H1 (cell line): ENCODE measurements around the gene MAGIX. TPM values are rescaled to one million over a fixed set of nuclear protein-coding genes. Genes with fewer than 3 reads are reported as not detected.

Source experiments
- CTCF ChIA-PET: fragments of 300-600 bp; sonication (Branson Sonifier 250); formaldehyde crosslinking; loops from one replicate; lab custom pipeline; 2021; ENCODE audit not compliant: partially characterized antibody; lab: Charles Lee
- POLR2A ChIA-PET: fragments of 300-600 bp; sonication (Branson Sonifier 250); formaldehyde crosslinking; loops from one replicate; lab custom pipeline; 2021; ENCODE audit warnings: inconsistent platforms; ENCODE audit not compliant: partially characterized antibody; lab: Charles Lee
- DNase-seq, 2 experiments: peaks; one replicate each; pipeline versions ENCODE4 v3.0.0 to v3.0.0-alpha.2; 2010 to 2022; ENCODE audit warnings: low spot score in 2 of 2, low read depth in 1 of 2, mixed read lengths in 1 of 2
- FAIRE-seq: peaks from 2 replicates; lab custom pipeline; 2011; peaks lifted over from hg19 to GRCh38; lab: Jason Lieb, UNC
- H2AFZ ChIP-seq: 2 replicates; pipeline ENCODE4 v1.8.1; 2012; ENCODE audit warnings: low read length, inconsistent platforms
- H2AK5ac ChIP-seq: 2 replicates; pipeline ENCODE4 v1.6.1; 2013; ENCODE audit warnings: low read depth, low read length
- H2BK120ac ChIP-seq: replicated peaks from 2 replicates; pipeline ENCODE3; 2013; ENCODE audit warnings: low read depth, low read length, inconsistent platforms
- H2BK12ac ChIP-seq: 2 replicates; pipeline ENCODE4 v1.6.1; 2013; ENCODE audit warnings: low read depth, low read length
- H2BK15ac ChIP-seq: 2 replicates; pipeline ENCODE4 v1.6.1; 2013; ENCODE audit warnings: low read length
- H2BK20ac ChIP-seq: 2 replicates; pipeline ENCODE4 v1.6.1; 2013; ENCODE audit warnings: low read length
- H2BK5ac ChIP-seq: 2 replicates; pipeline ENCODE4 v1.6.1; 2013; ENCODE audit warnings: low read depth, low read length
- H3K14ac ChIP-seq: 2 replicates; pipeline ENCODE4 v1.6.1; 2013; ENCODE audit warnings: inconsistent platforms; ENCODE audit not compliant: insufficient read length
- H3K18ac ChIP-seq: 2 replicates; pipeline ENCODE4 v1.6.1; 2013; ENCODE audit warnings: low read length; ENCODE audit errors: extremely low read depth
- H3K23ac ChIP-seq: 2 replicates; pipeline ENCODE4 v1.6.1; 2013; ENCODE audit warnings: inconsistent platforms; ENCODE audit not compliant: insufficient read length
- H3K23me2 ChIP-seq: 2 replicates; pipeline ENCODE4 v1.6.1; 2013; ENCODE audit warnings: low read depth, low read length
- H3K27ac ChIP-seq: 2 replicates; pipeline ENCODE4 v1.6.1; 2011; ENCODE audit warnings: low read depth, low read length, inconsistent platforms
- H3K27me3 ChIP-seq, 4 experiments: replicated peaks in 1 of 4; 1 replicate in 1 of 4; 2 replicates in 3 of 4; pipeline versions ENCODE4 v1.6.1 to v1.8.1; 2011 to 2013; ENCODE audit warnings: low read length in 3 of 4, mild to moderate bottlenecking in 3 of 4, inconsistent platforms in 2 of 4, mixed read lengths in 2 of 4, moderate library complexity in 1 of 4; ENCODE audit not compliant: control insufficient read depth in 3 of 4, insufficient read depth in 3 of 4; ENCODE audit errors: extremely low read depth in 1 of 4
- H3K36me3 ChIP-seq, 4 experiments: 2 replicates each; pipeline versions ENCODE4 v1.6.1 to v1.8.1; 2011 to 2013; ENCODE audit warnings: mild to moderate bottlenecking in 4 of 4, low read length in 3 of 4, moderate library complexity in 2 of 4, control low read depth in 1 of 4, inconsistent platforms in 1 of 4; ENCODE audit not compliant: insufficient read depth in 4 of 4, control insufficient read depth in 2 of 4
- H3K4ac ChIP-seq: replicated peaks from 2 replicates; pipeline ENCODE3; 2013; ENCODE audit warnings: low read length, low read depth, mixed read lengths, inconsistent platforms; ENCODE audit not compliant: insufficient read length
- H3K4me1 ChIP-seq, 4 experiments: replicated peaks in 1 of 4; 1 replicate in 1 of 4; 2 replicates in 3 of 4; pipeline versions ENCODE4 v1.6.1 to v1.8.1; 2011 to 2013; ENCODE audit warnings: low read length in 3 of 4, inconsistent platforms in 2 of 4, mixed read lengths in 1 of 4; ENCODE audit not compliant: insufficient read depth in 4 of 4, control insufficient read depth in 3 of 4
- H3K4me2 ChIP-seq, 2 experiments: 2 replicates each; pipeline versions ENCODE4 v1.6.1 to v1.8.1; 2011 to 2013; ENCODE audit warnings: low read depth in 2 of 2, low read length in 2 of 2, control low read depth in 1 of 2, inconsistent platforms in 1 of 2, mild to moderate bottlenecking in 1 of 2; ENCODE audit not compliant: insufficient read depth in 1 of 2
- H3K4me3 ChIP-seq, 4 experiments: fragments of 200-600, 300-600 bp in 1 of 4; sonication (generic), shearing (Covaris generic), sonication (Bioruptor Twin) in 1 of 4; 2 replicates each; pipeline versions ENCODE4 v1.5.1 to v1.8.1; 2011 to 2016; ENCODE audit warnings: low read length in 4 of 4, low read depth in 3 of 4, control low read depth in 2 of 4, inconsistent platforms in 2 of 4, mild to moderate bottlenecking in 2 of 4, mixed read lengths in 1 of 4, moderate library complexity in 1 of 4; ENCODE audit not compliant: insufficient read depth in 2 of 4; ENCODE audit errors: extremely low read depth in 1 of 4
- H3K56ac ChIP-seq: replicated peaks from 2 replicates; pipeline ENCODE3; 2013; ENCODE audit warnings: low read depth, mild to moderate bottlenecking, mixed read lengths, low read length, inconsistent platforms; ENCODE audit not compliant: insufficient read length
- H3K79me1 ChIP-seq: 2 replicates; pipeline ENCODE4 v1.6.1; 2013; ENCODE audit warnings: low read depth, low read length, control low read depth
- H3K79me2 ChIP-seq, 2 experiments: 2 replicates each; pipeline versions ENCODE4 v1.6.1 to v1.8.1; 2012 to 2013; ENCODE audit warnings: low read length in 2 of 2, mild to moderate bottlenecking in 2 of 2, inconsistent platforms in 1 of 2; ENCODE audit not compliant: insufficient read depth in 2 of 2, control insufficient read depth in 1 of 2
- H3K9ac ChIP-seq, 4 experiments: replicated peaks in 1 of 4; 1 replicate in 1 of 4; 2 replicates in 3 of 4; pipeline versions ENCODE4 v1.6.1 to v1.8.1; 2011 to 2013; ENCODE audit warnings: low read depth in 3 of 4, low read length in 3 of 4, control low read depth in 2 of 4, mild to moderate bottlenecking in 2 of 4, moderate library complexity in 2 of 4, inconsistent platforms in 1 of 4; ENCODE audit errors: extremely low read depth in 1 of 4
- H3K9me3 ChIP-seq, 2 experiments: 2 replicates each; pipeline versions ENCODE4 v1.6.1 to v1.8.1; 2012 to 2013; ENCODE audit warnings: mild to moderate bottlenecking in 2 of 2, moderate library complexity in 2 of 2, control low read depth in 1 of 2, inconsistent platforms in 1 of 2, low read depth in 1 of 2, low read length in 1 of 2, mixed read lengths in 1 of 2; ENCODE audit not compliant: insufficient read depth in 2 of 2
- H4K20me1 ChIP-seq, 2 experiments: replicated peaks in 1 of 2; 2 replicates each; pipeline versions ENCODE3 to v1.8.1; 2011 to 2013; ENCODE audit warnings: inconsistent platforms in 2 of 2, low read length in 2 of 2, mild to moderate bottlenecking in 1 of 2; ENCODE audit not compliant: insufficient read depth in 2 of 2, control insufficient read depth in 1 of 2
- H4K5ac ChIP-seq: 2 replicates; pipeline ENCODE4 v1.6.1; 2013; ENCODE audit warnings: low read length, low read depth, mixed read lengths, inconsistent platforms; ENCODE audit not compliant: insufficient read length
- H4K8ac ChIP-seq: 2 replicates; pipeline ENCODE4 v1.8.0; 2013; ENCODE audit warnings: mild to moderate bottlenecking, moderate library complexity, low read length, inconsistent platforms; ENCODE audit not compliant: insufficient read depth; ENCODE audit errors: extremely low read depth
- H4K91ac ChIP-seq: replicated peaks from 2 replicates; pipeline ENCODE3; 2013; ENCODE audit warnings: low read length, mixed read lengths, inconsistent platforms; ENCODE audit not compliant: insufficient read length
- CBX8 ChIP-seq: fragments of 300-800, 300-1000 bp; sonication (generic); IDR thresholded peaks from 2 replicates; pipeline ENCODE4 v1.7.1; 2016; ENCODE audit warnings: low read depth, low read length, borderline replicate concordance
- EZH2 ChIP-seq: fragments of 200-600 bp; sonication (generic); IDR thresholded peaks from 2 replicates; pipeline ENCODE4 v1.7.1; 2012; ENCODE audit warnings: low read depth, mild to moderate bottlenecking, moderate library complexity, low read length, inconsistent platforms; ENCODE audit not compliant: severe bottlenecking
- KDM4A ChIP-seq: IDR thresholded peaks from one replicate; pipeline ENCODE4 v1.7.1; 2012; ENCODE audit warnings: low read depth, mild to moderate bottlenecking, moderate library complexity, low read length, inconsistent platforms; ENCODE audit not compliant: severe bottlenecking
- PHF8 ChIP-seq: fragments of 200-600 bp; sonication (generic); conservative IDR thresholded peaks from 2 replicates; pipeline ENCODE4 v1.7.1; 2012; ENCODE audit warnings: low read depth, mild to moderate bottlenecking, inconsistent platforms, low read length, moderate library complexity
- POU5F1 ChIP-seq: IDR thresholded peaks from 2 replicates; pipeline ENCODE4 v1.6.1; 2011; ENCODE audit warnings: low read depth, mild to moderate bottlenecking, low read length, moderate library complexity
- TCF12 ChIP-seq: IDR thresholded peaks from 2 replicates; pipeline ENCODE4 v1.6.1; 2011; ENCODE audit warnings: low read depth, mild to moderate bottlenecking, low read length
- TEAD4 ChIP-seq: IDR thresholded peaks from 2 replicates; pipeline ENCODE4 v1.6.1; 2012; ENCODE audit warnings: low read depth, low read length, inconsistent platforms, mixed read lengths
- WGBS, 2 experiments: shearing (Covaris generic) in 1 of 2; methylation state at CpG; one replicate each; pipeline versions ENCODE4 v1.1.6 to v1.1.7; 2013 to 2015; ENCODE audit warnings: low lambda C conversion rate in 2 of 2, mixed read lengths in 2 of 2, inconsistent platforms in 1 of 2, low coverage in 1 of 2, missing lambda C conversion rate in 1 of 2; ENCODE audit not compliant: insufficient replicate concordance in 2 of 2, insufficient coverage in 1 of 2, insufficient read length in 1 of 2; ENCODE audit errors: extremely low coverage in 1 of 2, missing lambda C conversion rate in 1 of 2; 5-methylcytosine and 5-hydroxymethylcytosine counted together
- polyA plus RNA-seq, 7 experiments: library from polyadenylated mRNA; depleted of rRNA in 3 of 7; stranded (reverse) in 5 of 7; unstranded in 2 of 7; fragments of >200 nt in 5 of 7; fragments of 200-250 nt in 2 of 7; gene quantifications; 1 replicate in 5 of 7; 2 replicates in 1 of 7; 4 replicates in 1 of 7; pipeline versions ENCODE4 v1.2.1 to v1.2.3, GENCODE V29; 2011 to 2013; ENCODE audit warnings: missing spikeins in 2 of 7, mixed read lengths in 2 of 7
- total RNA-seq: library from RNA; stranded (reverse); fragmentation: NEBNext Ultra II Directional; extraction: Animal tissue kit (Norgen Biotek cat#: 25700); gene quantifications from 2 replicates; pipeline ENCODE4 v1.2.1, GENCODE V29; 2021
- TF ChIP-seq, protein P1 (sequence below): IDR thresholded peaks from 2 replicates; pipeline ENCODE4 v1.6.1; 2011; ENCODE audit warnings: low read depth, mild to moderate bottlenecking, low read length; ENCODE audit not compliant: insufficient read depth

Gene MAGIX
- total and polyA plus RNA-seq, 2 of the 8 experiments (the other 6 are each of a cell fraction or from before 2014, with no cell fraction given), result 0.37 to 1.1 TPM

DNA sequence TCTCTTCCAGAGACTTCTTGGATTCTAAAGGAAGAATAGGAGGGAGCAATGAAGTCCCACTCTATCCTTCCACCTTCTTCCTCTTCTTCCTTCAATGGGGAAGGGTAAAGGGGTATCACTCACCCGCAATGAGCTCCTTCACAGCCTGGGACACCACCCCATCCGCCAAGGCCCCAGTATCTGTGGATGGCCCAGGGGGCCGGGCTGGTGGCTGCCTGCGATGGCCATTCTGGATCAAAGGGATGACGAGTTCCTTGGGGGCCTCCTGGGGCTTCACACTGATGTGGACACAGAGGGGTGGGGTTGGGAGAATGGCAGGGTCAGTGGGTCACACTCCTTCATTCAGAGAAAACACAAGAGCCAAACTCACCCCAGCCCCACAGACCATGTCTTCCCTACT is 40.1 kb upstream of the MAGIX start:
- H3K4me2 ChIP-seq, result peak overlapping the region; percentile 72 to 80
- ChIA-PET POLR2A (interaction anchor here (0.8 to 1.1 kb wide), 2 partner anchors 13 to 21 kb away, joined by 3 to 4 read pairs; no protein-coding TSS in a partner anchor), CTCF (interaction anchor here (0.6 to 2.2 kb wide), 3 partner anchors 16 to 65 kb away, joined by 3 to 6 read pairs (median 3); no protein-coding TSS in a partner anchor)
- H4K20me1 ChIP-seq, result no peaks in the 10 kb centered on the region
- peaks cover 0 to 6% of the 10 kb centered on the region in 2 experiments; a peak in 2 of 4 replicates for H3K79me2 ChIP-seq
- H3K4ac ChIP-seq, result no peak overlapping the region
- no peak overlapping the region for H4K8ac ChIP-seq
- no peak overlapping the region for H3K23ac ChIP-seq
- DNase-seq, result no peak
- FAIRE-seq, result no peak
- H3K36me3 ChIP-seq, result peaks cover 0 to 14% (median 0%) of the 10 kb centered on the region in 4 experiments; a peak in 3 of 8 replicates
- no peak overlapping the region for H2BK120ac ChIP-seq
- no peak overlapping the region for H2BK20ac ChIP-seq
- H3K23me2 ChIP-seq, result peaks cover 3% of the 10 kb centered on the region; the same call in 1 of the 2 replicates
- H3K9ac ChIP-seq, result no peak overlapping the region
- H2BK15ac ChIP-seq, result no peak overlapping the region
- peak overlapping the region; percentile 75 to 95 (median 78); a peak in 5 of 8 replicates for H3K4me3 ChIP-seq
- H3K4me1 ChIP-seq, result no peaks in the 10 kb centered on the region; a peak in 1 of 7 replicates
- no peaks in the 10 kb centered on the region for H3K79me1 ChIP-seq
- H3K18ac ChIP-seq, result no peak overlapping the region
- no peak overlapping the region for H4K91ac ChIP-seq
- H2AK5ac ChIP-seq, result no peak overlapping the region
- no peak overlapping the region for H3K14ac ChIP-seq
- no peak overlapping the region for H2BK12ac ChIP-seq
- H3K56ac ChIP-seq, result no peak overlapping the region
- WGBS, 2 experiments, result 80% methylated on average over 1 of the region's 5 CpGs; no CpG with 5 or more reads in 1 of the 2 experiments
- no peak overlapping the region for H2AFZ ChIP-seq
- H4K5ac ChIP-seq, result no peak overlapping the region
- H3K27me3 ChIP-seq, result no peaks in the 10 kb centered on the region
- no peak overlapping the region for H3K27ac ChIP-seq
- H3K9me3 ChIP-seq, result no peaks in the 10 kb centered on the region
- no peak overlapping the region for H2BK5ac ChIP-seq
- TF ChIP-seq CBX8, result no peak
- no peak for TF ChIP-seq TCF12
- no peak for TF ChIP-seq EZH2
- TF ChIP-seq POU5F1, result no peak
- TF ChIP-seq PHF8, result no peak
- TF ChIP-seq KDM4A, result no peak
- TF ChIP-seq, protein P1, sequence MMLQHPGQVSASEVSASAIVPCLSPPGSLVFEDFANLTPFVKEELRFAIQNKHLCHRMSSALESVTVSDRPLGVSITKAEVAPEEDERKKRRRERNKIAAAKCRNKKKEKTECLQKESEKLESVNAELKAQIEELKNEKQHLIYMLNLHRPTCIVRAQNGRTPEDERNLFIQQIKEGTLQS, result no peak
- TF ChIP-seq TEAD4, result no peak
